Adrenal gland (tissue), 5 donors: ENCODE results near the gene DDX31.

Source experiments
- POLR2A ChIP-seq, 2 donors: fragments of 450-650 bp; IDR thresholded peaks; one replicate each; pipeline ENCODE4 v1.6.1; 2017; ENCODE audit warnings: antibody characterized with exemption in 2 of 2, mild to moderate bottlenecking in 2 of 2, moderate library complexity in 1 of 2
- TF ChIP-seq, protein P1 (sequence below), 6 experiments: fragments of 450-650 bp in 4 of 6; fragments of 200-600 bp in 2 of 6; sonication (generic) in 1 of 6; IDR thresholded peaks; 1 replicate in 5 of 6; 2 replicates in 1 of 6; pipeline versions ENCODE4 v1.5.1 to v1.8.0; 2016 to 2021; ENCODE audit warnings: antibody characterized with exemption in 6 of 6, mild to moderate bottlenecking in 2 of 6, moderate library complexity in 1 of 6
- donor health status: DM: no; HTN: no; CAD: no.

GRCh38 chr9:132662152-132662945 lies 7.4 kb downstream of the DDX31 start:
- TF ChIP-seq, protein P1, sequence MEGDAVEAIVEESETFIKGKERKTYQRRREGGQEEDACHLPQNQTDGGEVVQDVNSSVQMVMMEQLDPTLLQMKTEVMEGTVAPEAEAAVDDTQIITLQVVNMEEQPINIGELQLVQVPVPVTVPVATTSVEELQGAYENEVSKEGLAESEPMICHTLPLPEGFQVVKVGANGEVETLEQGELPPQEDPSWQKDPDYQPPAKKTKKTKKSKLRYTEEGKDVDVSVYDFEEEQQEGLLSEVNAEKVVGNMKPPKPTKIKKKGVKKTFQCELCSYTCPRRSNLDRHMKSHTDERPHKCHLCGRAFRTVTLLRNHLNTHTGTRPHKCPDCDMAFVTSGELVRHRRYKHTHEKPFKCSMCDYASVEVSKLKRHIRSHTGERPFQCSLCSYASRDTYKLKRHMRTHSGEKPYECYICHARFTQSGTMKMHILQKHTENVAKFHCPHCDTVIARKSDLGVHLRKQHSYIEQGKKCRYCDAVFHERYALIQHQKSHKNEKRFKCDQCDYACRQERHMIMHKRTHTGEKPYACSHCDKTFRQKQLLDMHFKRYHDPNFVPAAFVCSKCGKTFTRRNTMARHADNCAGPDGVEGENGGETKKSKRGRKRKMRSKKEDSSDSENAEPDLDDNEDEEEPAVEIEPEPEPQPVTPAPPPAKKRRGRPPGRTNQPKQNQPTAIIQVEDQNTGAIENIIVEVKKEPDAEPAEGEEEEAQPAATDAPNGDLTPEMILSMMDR (IDR thresholded peaks at IDR 0.05): no peak
- no peak for TF ChIP-seq POLR2A (IDR thresholded peaks at IDR 0.05)
